Transverse colon (tissue), 4 donors: Measurements from ENCODE around the gene TNNC2.

ENCODE experiments used
- CTCF ChIP-seq, 5 experiments: fragments of 200-600 bp in 3 of 5; fragments of 450-650 bp in 2 of 5; sonication (generic) in 3 of 5; IDR thresholded peaks; 1 replicate in 2 of 5; 2 replicates in 3 of 5; pipeline ENCODE4 v1.5.1; 2016 to 2017; ENCODE audit warnings: antibody characterized with exemption in 5 of 5, inconsistent platforms in 3 of 5, mild to moderate bottlenecking in 2 of 5, moderate library complexity in 1 of 5
- EP300 ChIP-seq: sonication (generic); formaldehyde crosslinking; IDR thresholded peaks from one replicate; pipeline ENCODE4 v1.6.1; 2017; ENCODE audit warnings: antibody characterized with exemption, low read depth
- POLR2A ChIP-seq: fragments of 450-650 bp; IDR thresholded peaks from one replicate; pipeline ENCODE4 v1.6.1; 2016; ENCODE audit warnings: antibody characterized with exemption, mild to moderate bottlenecking, moderate library complexity
- POLR2AphosphoS5 ChIP-seq, 3 donors: sonication (generic); formaldehyde crosslinking; IDR thresholded peaks; one replicate each; pipeline ENCODE4 v1.6.1; 2016; ENCODE audit warnings: antibody characterized with exemption in 3 of 3

- no peak for TF ChIP-seq CTCF (IDR thresholded peaks at IDR 0.05)
- no peak for TF ChIP-seq POLR2A
- TF ChIP-seq POLR2AphosphoS5 (IDR thresholded peaks at IDR 0.05) = no peak
- no peak for TF ChIP-seq EP300
These were observed 39.3 kb upstream of the TNNC2 start for GRCh38 chr20:45866454-45866853.
